HG03139 (cell line): ENCODE results near the gene TAF3.
A peak's percentile ranks its signal among the peaks of the same experiment; 100 is the strongest.

ENCODE experiments used
- ATAC-seq: cut with Tn5 transposase; IDR thresholded peaks from one replicate; pipeline ENCODE4 v1.9.1; 2021; ENCODE audit not compliant: unreplicated experiment

Gene TAF3

DNA sequence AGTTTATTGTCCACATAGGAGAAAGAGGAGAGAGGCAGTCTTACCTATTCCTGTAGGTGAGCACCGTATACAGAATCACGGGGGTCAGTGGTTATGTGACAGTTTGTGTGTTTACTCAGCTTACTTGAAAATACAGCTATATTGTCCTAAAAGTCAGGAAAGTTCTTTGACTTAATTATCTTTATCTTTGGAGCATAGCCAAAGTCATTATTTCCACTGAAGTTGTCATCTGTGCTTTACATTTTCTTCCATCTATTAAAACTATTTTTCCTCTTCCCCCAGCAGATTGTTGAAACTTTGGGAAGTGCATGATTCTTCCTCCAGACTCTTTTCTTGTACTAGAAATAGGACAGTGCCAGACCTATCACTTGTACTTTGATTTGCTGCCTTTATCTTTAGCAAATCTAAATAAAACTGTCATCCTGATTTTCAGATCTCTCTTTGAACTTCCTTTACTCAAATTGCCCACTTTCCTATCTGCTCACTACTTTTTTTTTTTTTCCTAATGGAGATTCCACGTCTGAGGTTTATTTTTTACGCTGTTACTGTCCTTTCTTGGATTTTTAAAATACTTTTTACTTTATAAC, 58.3 kb downstream of the TAF3 start:
- ATAC-seq = no peak

DNA sequence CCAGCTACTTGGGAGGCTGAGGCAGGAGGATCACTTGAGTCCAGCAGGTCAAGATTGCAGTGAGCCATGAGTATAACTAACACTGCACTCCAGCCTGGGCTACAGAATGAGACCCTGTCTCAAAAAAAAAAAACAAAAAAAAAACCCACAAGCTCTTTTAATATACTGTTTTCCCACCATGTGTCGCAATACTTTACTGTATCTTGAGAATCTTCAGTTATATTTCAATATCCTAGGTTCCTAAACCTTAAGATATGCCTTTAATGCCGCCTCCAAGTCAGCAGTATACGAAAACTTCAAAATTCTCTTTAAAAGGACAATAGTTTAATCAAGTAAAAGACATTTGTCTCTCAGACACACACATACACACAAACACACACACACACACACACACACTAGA, 62.8 kb downstream of the TAF3 start:
- no peak for ATAC-seq

DNA sequence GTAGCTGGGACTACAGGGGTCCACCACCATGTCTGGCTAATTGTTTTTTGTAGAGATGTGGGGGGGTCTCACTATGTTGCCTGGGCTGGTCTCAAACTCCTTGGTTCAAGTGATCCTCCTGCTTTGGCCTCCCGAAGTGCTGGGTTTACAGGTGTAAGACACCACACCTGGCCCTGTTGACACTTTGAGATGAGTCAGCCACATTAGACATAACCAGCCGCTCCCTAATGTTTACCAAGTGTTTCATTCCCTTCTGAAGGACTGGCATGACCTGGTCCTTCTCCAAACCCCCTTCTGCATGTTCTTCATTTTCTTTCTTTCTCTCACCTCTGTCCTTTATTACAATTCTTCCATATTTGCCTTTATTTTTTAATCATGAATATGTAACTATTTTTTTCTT, 67.8 kb downstream of the TAF3 start:
- no peak for ATAC-seq

- ATAC-seq = no peak
Observed at GRCh38 chr10:7887174-7887816, 69.0 kb downstream of the TAF3 start.

- ATAC-seq = peak; percentile 51
Observed at GRCh38 chr10:7889947-7890542, 71.7 kb downstream of the TAF3 start.

- no peak for ATAC-seq
Observed at GRCh38 chr10:7890781-7891180, 72.5 kb downstream of the TAF3 start.

DNA sequence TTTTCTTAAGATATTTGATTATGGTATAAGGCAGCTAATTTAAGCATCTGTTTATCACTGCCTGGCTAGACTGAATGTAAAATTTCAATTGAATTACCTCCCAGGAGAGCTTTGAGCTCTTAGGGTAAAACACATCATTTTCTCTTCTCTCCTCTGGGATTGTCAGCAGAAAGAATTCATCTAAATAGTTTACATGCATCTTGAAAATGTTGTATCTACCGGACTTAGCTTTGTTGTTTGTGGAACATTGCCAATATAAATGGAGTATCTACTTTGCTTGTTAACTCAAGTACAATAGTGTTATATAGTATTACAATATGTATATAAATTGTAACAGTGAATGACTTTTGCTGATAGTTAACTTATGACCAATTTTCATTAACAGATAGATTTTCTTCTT, 73.3 kb downstream of the TAF3 start:
- no peak for ATAC-seq

DNA sequence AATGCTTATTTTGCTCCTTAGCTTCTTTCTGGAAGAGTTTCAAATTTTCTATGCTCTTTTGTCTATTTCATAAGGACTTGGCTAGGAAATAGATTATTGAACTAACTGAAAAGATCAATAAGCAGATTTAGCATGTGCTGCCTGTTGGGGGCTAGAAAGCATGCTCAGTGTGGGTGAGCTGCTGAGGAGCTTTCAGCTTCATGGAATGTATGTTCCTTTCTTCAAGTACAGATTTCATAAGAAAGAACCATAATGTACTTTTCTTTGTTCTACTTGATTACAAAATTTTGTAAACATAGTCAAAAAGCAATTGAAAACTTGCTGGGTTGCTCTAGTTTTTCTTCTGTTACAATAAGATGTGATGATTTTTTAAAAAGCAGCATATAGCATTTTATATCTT, 73.8 kb downstream of the TAF3 start:
- no peak for ATAC-seq

DNA sequence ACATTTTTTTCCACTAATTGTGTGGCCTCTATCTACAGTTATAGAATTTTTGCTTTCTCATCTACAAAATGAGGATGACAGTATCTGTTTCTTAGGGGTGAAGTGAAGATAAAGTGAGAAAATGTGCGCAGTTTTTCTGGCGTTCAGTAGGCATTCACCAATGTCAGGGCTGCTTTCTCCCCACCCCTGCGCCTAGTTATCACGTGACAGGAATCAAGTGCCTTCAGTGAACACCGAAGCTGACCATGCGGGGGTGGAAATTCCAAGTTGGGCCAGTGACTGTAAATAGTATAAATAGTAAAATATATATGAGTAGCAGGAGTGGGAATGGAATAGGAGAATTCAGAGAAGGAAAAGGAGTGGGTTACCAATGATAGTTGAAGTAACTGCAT, 77.4 kb downstream of the TAF3 start:
- ATAC-seq = no peak

GRCh38 chr10:7896297-7896696, 78.0 kb downstream of the TAF3 start:
- no peak for ATAC-seq

DNA sequence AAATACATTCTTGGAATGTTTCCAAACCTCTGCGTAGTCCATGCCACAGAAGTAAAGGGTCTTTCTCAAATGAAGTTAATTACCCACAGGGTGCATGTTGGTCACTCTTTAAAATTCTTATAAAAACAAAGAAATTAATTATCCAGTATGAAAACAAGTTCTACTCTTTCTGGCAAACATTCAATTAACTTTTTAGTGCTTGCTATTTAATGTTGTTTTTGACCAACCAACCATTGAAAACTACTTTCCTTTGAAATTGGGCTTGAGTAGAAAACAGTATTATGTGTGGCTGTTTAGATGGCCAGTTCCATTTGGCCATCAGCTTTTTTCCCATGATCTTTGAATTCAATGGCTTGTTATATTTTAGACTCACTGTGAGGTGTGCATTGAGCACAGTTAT, 83.0 kb downstream of the TAF3 start:
- no peak for ATAC-seq

DNA sequence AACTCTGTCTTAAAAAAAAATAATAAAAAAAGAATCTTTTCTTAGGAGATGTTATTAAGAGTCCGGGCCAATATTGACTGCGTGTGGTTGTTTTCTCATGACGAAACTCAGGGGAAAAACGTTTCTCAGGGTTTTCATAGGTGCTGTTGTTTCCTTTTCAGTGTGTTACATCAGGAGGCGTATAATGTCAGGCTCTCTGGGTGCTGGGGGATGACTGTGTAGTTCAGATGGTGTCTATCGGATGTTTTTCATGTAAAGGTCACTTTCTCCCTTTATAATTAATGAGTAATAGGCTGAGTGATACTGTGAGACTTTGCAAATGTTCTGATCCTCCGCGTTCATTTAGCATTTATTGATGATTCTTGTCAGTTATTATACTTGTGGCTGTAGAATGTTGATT, 84.1 kb downstream of the TAF3 start:
- ATAC-seq = no peak

DNA sequence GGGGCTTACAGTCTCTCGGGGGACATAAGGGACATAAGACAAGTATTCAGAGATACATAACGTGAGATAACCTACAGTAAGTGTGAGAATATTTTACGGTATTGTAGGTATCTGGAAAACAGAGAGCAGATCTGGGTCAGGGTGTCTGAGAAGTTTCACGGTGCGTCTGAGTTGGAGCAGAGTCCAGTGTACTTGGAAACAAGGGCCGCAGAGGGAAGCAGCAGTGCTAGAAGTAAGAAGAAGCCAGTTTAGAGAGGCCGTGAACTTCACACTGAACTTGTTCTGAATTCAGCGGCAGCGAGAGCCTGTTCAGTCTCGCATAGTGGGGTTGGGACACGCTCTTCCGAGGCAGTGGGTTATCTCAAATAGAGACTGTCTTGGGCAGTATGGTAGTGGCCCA, 85.5 kb downstream of the TAF3 start:
- no peak for ATAC-seq

- ATAC-seq = no peak
Observed at GRCh38 chr10:7906128-7906527, 87.8 kb downstream of the TAF3 start.

- ATAC-seq = no peak
Observed at GRCh38 chr10:7908541-7909210, 90.4 kb downstream of the TAF3 start.

GRCh38 chr10:7913126-7913872, 95.0 kb downstream of the TAF3 start:
- no peak for ATAC-seq

GRCh38 chr10:7915923-7916536, 97.7 kb downstream of the TAF3 start:
- ATAC-seq = no peak

DNA sequence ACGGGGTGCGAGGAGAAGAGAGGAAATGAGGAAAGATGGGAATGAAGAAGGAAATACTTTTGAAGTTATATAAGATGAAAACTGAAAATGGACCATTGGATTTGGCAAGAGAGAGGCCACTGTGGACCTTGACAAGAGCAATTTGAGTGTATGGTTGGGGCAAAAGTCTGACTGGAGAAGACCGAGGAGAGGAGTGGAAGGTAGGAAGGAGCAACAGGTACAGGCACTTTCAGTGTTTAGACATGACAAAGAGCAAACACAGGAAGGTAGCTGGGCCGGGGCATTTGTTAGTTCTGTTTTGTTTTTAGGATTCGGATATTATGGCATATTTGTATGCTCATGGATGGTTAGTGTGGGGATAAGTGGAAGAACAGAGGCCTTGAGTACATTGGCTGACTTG, 99.4 kb downstream of the TAF3 start:
- ATAC-seq = no peak

DNA sequence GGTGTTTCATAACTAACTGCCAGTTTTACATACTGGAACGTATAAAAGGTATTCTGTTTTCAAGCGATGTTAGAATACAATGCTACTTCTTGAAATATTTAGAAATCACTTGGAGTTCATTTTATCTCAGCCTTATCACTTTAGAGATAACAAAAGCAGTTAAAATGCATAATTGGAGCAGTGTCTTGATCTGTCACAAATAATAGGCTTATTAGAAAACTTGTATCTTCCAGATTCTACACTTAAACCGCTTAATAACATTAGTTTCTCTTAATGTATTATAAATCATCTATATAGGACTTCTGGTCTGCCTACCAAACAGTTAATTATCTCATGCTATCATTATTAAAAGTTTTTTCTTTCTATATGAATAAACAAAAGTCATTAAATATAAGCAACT, 104.4 kb downstream of the TAF3 start:
- no peak for ATAC-seq

DNA sequence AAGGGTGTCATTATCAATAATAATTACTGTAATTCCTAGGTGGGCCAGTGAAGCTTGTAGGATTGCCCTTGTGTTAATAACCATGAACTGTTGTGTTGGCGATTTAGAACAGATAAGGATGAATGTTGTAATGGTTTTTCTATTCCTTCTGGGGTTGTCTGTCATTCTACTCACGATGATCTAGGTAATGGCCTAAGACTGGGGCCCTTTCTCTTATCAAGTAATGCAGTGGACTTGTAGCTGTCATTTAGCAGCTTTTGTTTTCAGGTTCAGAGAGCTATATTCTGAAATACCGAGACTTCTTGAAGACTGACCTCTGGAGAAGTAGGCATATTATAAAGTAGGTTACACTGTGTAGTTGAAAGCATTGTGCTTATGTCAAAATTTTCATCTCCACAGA, 110.2 kb downstream of the TAF3 start:
- no peak for ATAC-seq
